ENCODE data around the gene CDK2.

DNA sequence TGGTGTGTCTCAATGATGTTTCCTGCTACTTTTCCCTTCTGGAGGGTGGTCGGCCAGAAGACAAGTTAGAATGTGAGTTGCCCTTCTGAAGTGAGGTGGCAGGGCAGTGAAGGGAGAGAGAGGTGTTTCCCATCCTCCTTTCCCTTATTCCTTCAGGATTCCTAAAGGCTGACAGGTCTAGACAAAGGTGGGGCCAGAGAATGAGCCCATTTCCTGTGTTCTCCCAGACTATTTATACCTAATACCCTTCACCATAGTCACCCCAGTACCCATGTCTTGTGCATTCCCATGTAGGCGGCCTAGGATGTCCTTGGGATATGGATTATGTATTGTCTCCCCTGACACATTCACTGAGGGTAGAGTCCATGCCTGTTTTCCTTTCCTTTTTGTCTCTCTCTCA lies 28.6 kb upstream of the CDK2 start:
- TF ChIP-seq, protein P1, sequence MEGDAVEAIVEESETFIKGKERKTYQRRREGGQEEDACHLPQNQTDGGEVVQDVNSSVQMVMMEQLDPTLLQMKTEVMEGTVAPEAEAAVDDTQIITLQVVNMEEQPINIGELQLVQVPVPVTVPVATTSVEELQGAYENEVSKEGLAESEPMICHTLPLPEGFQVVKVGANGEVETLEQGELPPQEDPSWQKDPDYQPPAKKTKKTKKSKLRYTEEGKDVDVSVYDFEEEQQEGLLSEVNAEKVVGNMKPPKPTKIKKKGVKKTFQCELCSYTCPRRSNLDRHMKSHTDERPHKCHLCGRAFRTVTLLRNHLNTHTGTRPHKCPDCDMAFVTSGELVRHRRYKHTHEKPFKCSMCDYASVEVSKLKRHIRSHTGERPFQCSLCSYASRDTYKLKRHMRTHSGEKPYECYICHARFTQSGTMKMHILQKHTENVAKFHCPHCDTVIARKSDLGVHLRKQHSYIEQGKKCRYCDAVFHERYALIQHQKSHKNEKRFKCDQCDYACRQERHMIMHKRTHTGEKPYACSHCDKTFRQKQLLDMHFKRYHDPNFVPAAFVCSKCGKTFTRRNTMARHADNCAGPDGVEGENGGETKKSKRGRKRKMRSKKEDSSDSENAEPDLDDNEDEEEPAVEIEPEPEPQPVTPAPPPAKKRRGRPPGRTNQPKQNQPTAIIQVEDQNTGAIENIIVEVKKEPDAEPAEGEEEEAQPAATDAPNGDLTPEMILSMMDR (optimal IDR thresholded peaks at IDR 0.05 in 1 of 3, IDR thresholded peaks at IDR 0.05 in 1 of 3, conservative IDR thresholded peaks at IDR 0.05 in 1 of 3; ENCODE audit: extremely low read depth in 1 of 3, insufficient read depth in 2 of 3, low read length in 3 of 3) = no peak
- TF ChIP-seq EZH2 (IDR thresholded peaks at IDR 0.05; ENCODE audit: low read length) = no peak

Data from keratinocyte (primary cell).